DMS 273 treated with DMSO at 0.1 percent for 48 hours (cell line): Measurements from ENCODE around the gene ZNF442.
"Not testable (repeated sequence)": the region's sequence is repeated elsewhere in the genome, so short reads cannot be mapped to it uniquely, and the experiment has no call there.

ENCODE experiments used
- DNase-seq: peaks from one replicate; lab custom pipeline; 2025; lab: John Stamatoyannopoulos, UW

Gene ZNF442

DNA sequence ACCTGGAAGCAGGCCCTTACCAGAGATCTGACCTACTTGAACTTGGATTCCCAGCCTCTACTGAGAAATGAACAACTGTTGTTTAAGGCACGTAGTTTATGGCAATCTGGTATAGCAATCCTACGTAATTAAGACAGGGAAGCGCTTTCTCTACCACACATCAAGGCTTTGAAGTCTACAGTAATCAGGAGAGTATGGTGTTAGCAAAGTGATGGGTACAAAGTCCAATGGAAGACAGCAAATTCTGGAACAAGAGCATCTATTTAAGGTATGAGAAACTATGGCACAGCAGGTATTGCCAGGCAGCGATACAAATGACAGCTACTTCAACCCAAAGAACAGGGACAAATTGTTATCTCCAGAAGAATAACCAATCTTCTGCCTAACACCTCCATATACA lies 35.1 kb downstream of the ZNF442 start:
- DNase-seq: no peak

DNA sequence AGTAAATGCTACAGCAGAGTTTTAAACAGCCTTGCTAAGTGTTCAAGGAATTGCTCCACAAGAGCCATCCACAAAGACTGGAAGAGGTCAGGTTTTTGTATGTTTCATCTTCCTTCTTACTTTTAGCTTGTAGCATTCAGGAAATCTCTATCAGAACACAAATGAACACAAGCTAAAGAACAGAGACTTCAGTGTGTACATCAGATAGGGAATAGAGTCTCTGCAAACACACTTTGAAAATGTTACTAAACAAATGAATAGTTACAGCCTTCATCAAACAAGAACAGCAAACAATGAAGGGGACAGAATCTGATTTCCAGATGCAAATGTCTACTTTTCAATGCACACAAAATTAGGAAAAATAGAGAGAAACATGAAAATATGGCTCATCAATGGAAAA lies 39.8 kb downstream of the ZNF442 start:
- DNase-seq: no peak

DNA sequence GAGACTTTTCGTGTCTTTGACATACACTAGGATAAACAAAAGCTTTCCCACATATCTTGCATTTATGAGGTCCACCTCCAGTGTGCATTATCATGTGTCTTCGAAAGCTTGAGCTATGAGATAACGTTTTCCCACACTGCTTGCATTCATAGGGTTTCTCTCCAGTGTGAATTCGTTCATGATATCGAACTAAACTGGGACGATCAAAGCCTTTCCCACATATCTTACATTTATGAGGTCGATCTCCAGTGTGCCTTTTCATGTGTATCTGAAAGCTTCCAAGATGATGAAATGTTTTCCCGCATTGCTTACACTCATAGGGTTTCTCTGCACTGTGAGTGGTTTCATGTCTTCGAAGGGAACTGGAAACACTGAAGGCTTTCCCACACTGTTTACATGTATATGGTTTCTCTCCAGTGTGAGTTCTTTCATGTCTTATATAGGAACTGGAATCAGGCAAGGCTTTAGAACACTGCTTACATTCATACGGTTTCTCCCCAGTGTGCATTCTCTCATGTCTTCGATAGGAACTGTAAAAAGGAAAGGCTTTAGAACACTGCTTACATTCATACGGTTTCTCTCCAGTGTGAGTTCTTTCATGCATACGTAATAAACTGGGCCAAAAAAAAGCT lies 46.6 kb downstream of the ZNF442 start:
- no peak for DNase-seq

DNA sequence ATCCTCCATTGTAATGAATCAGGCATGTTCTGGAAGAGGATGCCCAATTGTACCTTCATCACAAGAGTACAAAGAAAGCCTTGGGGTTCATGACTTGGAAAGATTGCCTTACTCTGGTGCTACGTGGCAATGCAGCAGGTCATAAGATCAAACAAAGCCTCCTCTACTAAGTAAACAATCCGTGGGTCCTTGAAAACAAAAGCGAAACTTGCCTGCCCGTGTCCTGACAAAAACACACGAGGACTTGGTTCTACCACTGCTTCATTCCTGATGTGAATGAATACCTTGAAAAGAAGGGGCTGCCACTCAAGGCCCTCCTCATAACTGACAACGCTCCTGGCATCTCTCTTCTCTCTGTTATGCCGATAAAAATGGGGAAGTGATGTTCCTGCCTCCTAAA lies 50.9 kb downstream of the ZNF442 start:
- DNase-seq: no peak

DNA sequence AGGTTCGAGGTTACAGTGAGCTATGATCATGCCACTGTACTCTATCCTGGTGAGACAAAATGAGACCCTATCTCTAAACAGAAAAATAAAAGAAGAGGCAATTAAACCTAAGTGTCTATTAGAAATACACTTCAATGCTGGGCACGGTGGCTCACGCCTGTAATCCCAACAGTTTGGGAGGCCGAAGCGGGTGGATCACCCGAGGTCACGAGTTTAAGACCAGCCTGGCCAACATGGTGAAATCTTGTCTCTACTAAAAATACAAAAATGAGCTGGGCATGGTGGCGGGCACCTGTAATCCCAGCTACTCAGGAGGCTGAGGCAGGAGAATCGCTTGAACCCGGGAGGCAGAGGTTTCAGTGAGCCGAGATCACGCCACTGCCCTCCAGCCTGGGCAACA lies 56.6 kb downstream of the ZNF442 start:
- not testable (repeated sequence) for DNase-seq
